ENCODE measurements around the gene GPA33.

The GPA33 gene

GRCh38 chr1:167116174-167116573 is 26.0 kb upstream of the GPA33 start:
- DNase-seq, result no peak

GRCh38 chr1:167115655-167116054 is 25.5 kb upstream of the GPA33 start:
- DNase-seq, result no peak

GRCh38 chr1:167114725-167115124 is 24.5 kb upstream of the GPA33 start:
- no peak for DNase-seq

GRCh38 chr1:167111868-167112709 is 21.9 kb upstream of the GPA33 start:
- DNase-seq, result no peak

- peak; percentile 41 for DNase-seq
These were observed 20.4 kb upstream of the GPA33 start for GRCh38 chr1:167110586-167110985.

- no peak for DNase-seq
These were observed 18.9 kb upstream of the GPA33 start for GRCh38 chr1:167109125-167109524.

- no peak for DNase-seq
These were observed 17.3 kb upstream of the GPA33 start for GRCh38 chr1:167107456-167107855.

- DNase-seq, result no peak
These were observed 15.9 kb upstream of the GPA33 start for GRCh38 chr1:167106119-167106461.

GRCh38 chr1:167105271-167106118 is 15.3 kb upstream of the GPA33 start:
- DNase-seq, result no peak

GRCh38 chr1:167104256-167104633 is 14.1 kb upstream of the GPA33 start:
- no peak for DNase-seq

GRCh38 chr1:167102906-167103573 is 12.9 kb upstream of the GPA33 start:
- no peak for DNase-seq

GRCh38 chr1:167101754-167102153 is 11.6 kb upstream of the GPA33 start:
- no peak for DNase-seq

GRCh38 chr1:167100730-167101129 is 10.6 kb upstream of the GPA33 start:
- DNase-seq, result no peak

GRCh38 chr1:167099851-167100250 is 9.7 kb upstream of the GPA33 start:
- DNase-seq, result no peak

GRCh38 chr1:167095368-167095767 is 5.2 kb upstream of the GPA33 start:
- DNase-seq, result no peak

GRCh38 chr1:167094690-167095089 is 4.5 kb upstream of the GPA33 start:
- DNase-seq, result no peak

- no peak for DNase-seq
These were observed 3.8 kb upstream of the GPA33 start, which contains the start of gene STYXL2 for GRCh38 chr1:167093846-167094516. Gene STYXL2 (plus strand): TSS chr1:167094075. CDS start chr1:167094850, 775 bp downstream.

GRCh38 chr1:167092653-167093052 is 2.5 kb upstream of the GPA33 start:
- no peak for DNase-seq

- no peak for DNase-seq
These were observed 251 bp downstream of the GPA33 start for GRCh38 chr1:167089939-167090313.

GRCh38 chr1:167088746-167089417 is 1.3 kb downstream of the GPA33 start:
- no peak for DNase-seq

- DNase-seq, result no peak
These were observed 3.4 kb downstream of the GPA33 start for GRCh38 chr1:167086768-167087167.

GRCh38 chr1:167086033-167086432 is 4.1 kb downstream of the GPA33 start:
- no peak for DNase-seq

Data from CD4-positive, alpha-beta T cell treated with Interleukin-12 subunit alpha and Interleukin-12 subunit beta, for 1 hour (primary cell).